ENCODE results near the gene IL17C. TPM values are rescaled to one million over a fixed set of nuclear protein-coding genes. Genes with fewer than 3 reads are reported as not detected.

The IL17C gene
- total RNA-seq, 1 donor: not detected

GRCh38 chr16:88614818-88615580 lies 23.4 kb upstream of the IL17C start:
- DNase-seq (ENCODE audit: low read depth): no peak
- TF ChIP-seq CTCF (IDR thresholded peaks at IDR 0.05; ENCODE audit: insufficient read depth, low read length): no peak
- no peak overlapping the region for H3K4me3 ChIP-seq (ENCODE audit: low read depth, low read length)

- no peak for TF ChIP-seq CTCF (IDR thresholded peaks at IDR 0.05; ENCODE audit: insufficient read depth, low read length)
- DNase-seq (ENCODE audit: low read depth): no peak
- H3K4me3 ChIP-seq (ENCODE audit: low read depth, low read length): no peak overlapping the region
These were observed 22.1 kb upstream of the IL17C start for GRCh38 chr16:88616320-88616719.

- DNase-seq (ENCODE audit: low read depth): no peak
- no peak overlapping the region for H3K4me3 ChIP-seq (ENCODE audit: low read depth, low read length)
- no peak for TF ChIP-seq CTCF (IDR thresholded peaks at IDR 0.05; ENCODE audit: insufficient read depth, low read length)
These were observed 21.6 kb upstream of the IL17C start for GRCh38 chr16:88616736-88617135.

GRCh38 chr16:88617268-88618031 lies 20.9 kb upstream of the IL17C start:
- DNase-seq (ENCODE audit: low read depth): no peak
- H3K4me3 ChIP-seq (ENCODE audit: low read depth, low read length): no peak overlapping the region
- TF ChIP-seq CTCF (IDR thresholded peaks at IDR 0.05; ENCODE audit: insufficient read depth, low read length): no peak

GRCh38 chr16:88618182-88618955 lies 20.0 kb upstream of the IL17C start:
- no peak for DNase-seq (ENCODE audit: low read depth)
- H3K4me3 ChIP-seq (ENCODE audit: low read depth, low read length): no peak overlapping the region
- TF ChIP-seq CTCF (IDR thresholded peaks at IDR 0.05; ENCODE audit: insufficient read depth, low read length): no peak

- TF ChIP-seq CTCF (IDR thresholded peaks at IDR 0.05; ENCODE audit: insufficient read depth, low read length): no peak
- no peak for DNase-seq (ENCODE audit: low read depth)
- no peak overlapping the region for H3K4me3 ChIP-seq (ENCODE audit: low read depth, low read length)
These were observed 19.3 kb upstream of the IL17C start for GRCh38 chr16:88618956-88619667.

Data from fibroblast of the aortic adventitia (primary cell).